Keratinocyte (primary cell): ENCODE results near the gene PGAM1.

Source experiments
- EZH2 ChIP-seq: IDR thresholded peaks from one replicate; pipeline ENCODE4 v1.6.1; 2012; ENCODE audit warnings: inconsistent platforms, mild to moderate bottlenecking, low read length, moderate library complexity
- TF ChIP-seq, protein P1 (sequence below), 3 experiments: IDR thresholded peaks in 1 of 3; conservative IDR thresholded peaks in 1 of 3; optimal IDR thresholded peaks in 1 of 3; 2 replicates in 2 of 3; 3 replicates in 1 of 3; pipeline versions ENCODE3 to v1.5.1; 2011; ENCODE audit warnings: low read length in 3 of 3, mild to moderate bottlenecking in 3 of 3, moderate library complexity in 2 of 3, control low read depth in 1 of 3, inconsistent platforms in 1 of 3; ENCODE audit not compliant: insufficient read depth in 2 of 3; ENCODE audit errors: extremely low read depth in 1 of 3

DNA sequence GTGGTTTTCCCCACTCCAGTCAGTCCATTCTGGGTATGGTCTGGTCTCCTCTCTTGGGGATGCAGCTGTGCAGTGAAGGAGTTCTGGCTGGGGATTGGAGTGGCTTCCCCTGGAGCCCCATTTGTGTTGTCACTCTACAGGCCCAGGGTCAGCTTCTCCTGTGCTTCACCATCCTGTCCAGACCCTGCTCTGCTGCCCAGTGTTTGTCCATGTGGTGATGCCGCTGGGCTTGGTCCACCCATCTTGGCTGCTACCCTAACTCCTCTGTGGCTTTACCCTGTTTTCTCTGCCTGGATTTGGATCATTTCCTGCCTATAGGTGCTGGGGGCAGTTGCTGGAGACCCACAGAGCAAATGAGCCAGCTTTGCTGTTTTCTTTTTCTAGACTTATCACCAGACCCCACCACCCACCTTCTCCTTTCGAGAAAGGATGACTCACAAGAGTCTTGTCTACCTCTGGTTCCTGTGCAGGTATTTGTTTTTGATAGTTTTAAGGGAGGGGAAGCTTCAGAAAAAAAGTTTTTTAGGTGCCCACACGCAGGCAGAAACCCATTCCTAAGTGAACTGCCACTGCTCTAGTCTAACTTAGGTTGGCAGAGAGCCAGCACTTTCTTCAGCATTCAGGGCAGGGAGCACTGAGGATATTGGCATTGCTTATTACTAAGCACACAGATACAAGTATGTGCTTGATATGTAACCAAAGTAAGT lies 28.5 kb downstream of the PGAM1 start:
- TF ChIP-seq, protein P1, sequence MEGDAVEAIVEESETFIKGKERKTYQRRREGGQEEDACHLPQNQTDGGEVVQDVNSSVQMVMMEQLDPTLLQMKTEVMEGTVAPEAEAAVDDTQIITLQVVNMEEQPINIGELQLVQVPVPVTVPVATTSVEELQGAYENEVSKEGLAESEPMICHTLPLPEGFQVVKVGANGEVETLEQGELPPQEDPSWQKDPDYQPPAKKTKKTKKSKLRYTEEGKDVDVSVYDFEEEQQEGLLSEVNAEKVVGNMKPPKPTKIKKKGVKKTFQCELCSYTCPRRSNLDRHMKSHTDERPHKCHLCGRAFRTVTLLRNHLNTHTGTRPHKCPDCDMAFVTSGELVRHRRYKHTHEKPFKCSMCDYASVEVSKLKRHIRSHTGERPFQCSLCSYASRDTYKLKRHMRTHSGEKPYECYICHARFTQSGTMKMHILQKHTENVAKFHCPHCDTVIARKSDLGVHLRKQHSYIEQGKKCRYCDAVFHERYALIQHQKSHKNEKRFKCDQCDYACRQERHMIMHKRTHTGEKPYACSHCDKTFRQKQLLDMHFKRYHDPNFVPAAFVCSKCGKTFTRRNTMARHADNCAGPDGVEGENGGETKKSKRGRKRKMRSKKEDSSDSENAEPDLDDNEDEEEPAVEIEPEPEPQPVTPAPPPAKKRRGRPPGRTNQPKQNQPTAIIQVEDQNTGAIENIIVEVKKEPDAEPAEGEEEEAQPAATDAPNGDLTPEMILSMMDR (optimal IDR thresholded peaks at IDR 0.05 in 1 of 3, IDR thresholded peaks at IDR 0.05 in 1 of 3, conservative IDR thresholded peaks at IDR 0.05 in 1 of 3; ENCODE audit: extremely low read depth in 1 of 3, insufficient read depth in 2 of 3, low read length in 3 of 3): no peak
- TF ChIP-seq EZH2: no peak
